SU-DHL-6 (cell line): ENCODE measurements around the gene MUC7.

ENCODE experiments used
- CTCF ChIP-seq: fragments of 200-600 bp; sonication (generic); IDR thresholded peaks from one replicate; pipeline ENCODE4 v1.5.1; 2017; ENCODE audit warnings: antibody characterized with exemption, mild to moderate bottlenecking, low read length, moderate library complexity; ENCODE audit not compliant: insufficient read depth, poor library complexity, severe bottlenecking
- EZH2phosphoT487 ChIP-seq: fragments of 200-600 bp; sonication (generic), shearing (Covaris generic); conservative IDR thresholded peaks from 2 replicates; pipeline ENCODE4 v1.6.1; 2018; ENCODE audit warnings: mild to moderate bottlenecking, antibody characterized with exemption, low read length, moderate library complexity, mixed read lengths

GRCh38 chr4:70426789-70427188 lies 45.2 kb upstream of the MUC7 start:
- no peak for TF ChIP-seq CTCF
- no peak for TF ChIP-seq EZH2phosphoT487
